ENCODE data around the gene DNAJB6.

GRCh38 chr7:157459966-157460365, 123.2 kb downstream of the DNAJB6 start:
- TF ChIP-seq POLR2A (IDR thresholded peaks at IDR 0.05) (no peak), CTCF (IDR thresholded peaks at IDR 0.05) (no peak)

All from lower leg skin (tissue), 3 donors.